TTC549 (cell line): ENCODE data around the gene ASCC1.
"Not testable (repeated sequence)": the region's sequence is repeated elsewhere in the genome, so short reads cannot be mapped to it uniquely, and the experiment has no call there.

ENCODE experiments used
- FAIRE-seq: peaks from 2 replicates; lab custom pipeline; 2012; peaks lifted over from hg19 to GRCh38; lab: Jason Lieb, UNC

The ASCC1 gene

GRCh38 chr10:72248468-72249151, 32.5 kb upstream of the ASCC1 start:
- no peak for FAIRE-seq

GRCh38 chr10:72245949-72246525, 30.0 kb upstream of the ASCC1 start:
- no peak for FAIRE-seq

GRCh38 chr10:72244573-72245038, 28.5 kb upstream of the ASCC1 start:
- FAIRE-seq = no peak

GRCh38 chr10:72243822-72244437, 27.9 kb upstream of the ASCC1 start:
- FAIRE-seq = peak; percentile 91

- no peak for FAIRE-seq
Observed at GRCh38 chr10:72242675-72243074, 26.6 kb upstream of the ASCC1 start.

- no peak for FAIRE-seq
Observed at GRCh38 chr10:72241691-72242252, 25.7 kb upstream of the ASCC1 start.

GRCh38 chr10:72240371-72240770, 24.3 kb upstream of the ASCC1 start:
- FAIRE-seq = no peak

- FAIRE-seq = no peak
Observed at GRCh38 chr10:72239409-72239808, 23.3 kb upstream of the ASCC1 start.

- FAIRE-seq = no peak
Observed at GRCh38 chr10:72238392-72239175, 22.5 kb upstream of the ASCC1 start.

- FAIRE-seq = no peak
Observed at GRCh38 chr10:72235544-72236279, 19.6 kb upstream of the ASCC1 start.

- FAIRE-seq = no peak
Observed at GRCh38 chr10:72234560-72235095, 18.6 kb upstream of the ASCC1 start.

GRCh38 chr10:72233621-72234020, 17.5 kb upstream of the ASCC1 start:
- FAIRE-seq = no peak

- no peak for FAIRE-seq
Observed at GRCh38 chr10:72229261-72230251, 13.5 kb upstream of the ASCC1 start.

GRCh38 chr10:72228318-72228751, 12.3 kb upstream of the ASCC1 start:
- no peak for FAIRE-seq

GRCh38 chr10:72227826-72228225, 11.8 kb upstream of the ASCC1 start:
- no peak for FAIRE-seq

- FAIRE-seq = no peak
Observed at GRCh38 chr10:72226418-72227027, 10.4 kb upstream of the ASCC1 start.

- not testable (repeated sequence) for FAIRE-seq
Observed at GRCh38 chr10:72224191-72224590, 8.1 kb upstream of the ASCC1 start.

- FAIRE-seq = no peak
Observed at GRCh38 chr10:72223743-72224101, 7.6 kb upstream of the ASCC1 start.

GRCh38 chr10:72221278-72221677, 5.2 kb upstream of the ASCC1 start:
- FAIRE-seq = no peak

GRCh38 chr10:72220637-72221036, 4.6 kb upstream of the ASCC1 start:
- no peak for FAIRE-seq
